T-cell (primary cell): ENCODE measurements around the gene UBTD1. TPM values are rescaled to one million over a fixed set of nuclear protein-coding genes. Genes with fewer than 3 reads are reported as not detected.

Experiments used
- ATAC-seq, 4 experiments: fragments of 200-7000 bp in 3 of 4; fragments of 150-1000 bp in 1 of 4; cut with Tn5 transposase; replicated peaks in 1 of 4; 1 replicate in 3 of 4; 2 replicates in 1 of 4; pipeline ENCODE4 v1.10.0; 2021; ENCODE audit warnings: moderate library complexity in 3 of 4, mild to moderate bottlenecking in 2 of 4, moderate number of reproducible peaks in 1 of 4
- CTCF ChIA-PET, 2 donors: fragments of 300-600 bp; sonication (Branson Sonifier 250); formaldehyde crosslinking; loops; one replicate each; lab custom pipeline; 2022; ENCODE audit warnings: antibody characterized with exemption in 2 of 2; lab: Charles Lee
- POLR2A ChIA-PET, 2 donors: fragments of 300-600 bp; sonication (Branson Sonifier 250); formaldehyde crosslinking; loops; one replicate each; lab custom pipeline; 2022; ENCODE audit warnings: antibody characterized with exemption in 2 of 2; lab: Charles Lee
- DNase-seq, 35 experiments: peaks; one replicate each; pipeline versions ENCODE4 v3.0.0 to v3.0.0-alpha.2; 2013 to 2023
- H3K27ac ChIP-seq: one replicate; pipeline ENCODE4 v1.5.1; 2013; ENCODE audit warnings: low read length
- H3K27me3 ChIP-seq, 2 experiments: replicated peaks in 1 of 2; 1 replicate in 1 of 2; 2 replicates in 1 of 2; pipeline versions ENCODE4 v1.6.1 to v1.7.0; 2013; ENCODE audit warnings: low read length in 1 of 2, mixed read lengths in 1 of 2; ENCODE audit not compliant: control insufficient read depth in 2 of 2, insufficient read depth in 2 of 2; ENCODE audit errors: extremely low read depth in 1 of 2
- H3K36me3 ChIP-seq, 2 donors: 1 replicate in 1 of 2; 2 replicates in 1 of 2; pipeline versions ENCODE4 v1.6.1 to v1.7.0; 2013; ENCODE audit warnings: low read length in 1 of 2; ENCODE audit not compliant: control insufficient read depth in 2 of 2, insufficient read depth in 1 of 2; ENCODE audit errors: extremely low read depth in 1 of 2
- H3K4me1 ChIP-seq, 2 experiments: 1 replicate in 1 of 2; 2 replicates in 1 of 2; pipeline versions ENCODE4 v1.6.1 to v1.7.0; 2013; ENCODE audit warnings: low read length in 2 of 2, mixed read lengths in 1 of 2; ENCODE audit not compliant: insufficient read depth in 2 of 2, control insufficient read depth in 1 of 2; ENCODE audit errors: extremely low read depth in 1 of 2
- H3K4me3 ChIP-seq, 2 donors: 1 replicate in 1 of 2; 2 replicates in 1 of 2; pipeline versions ENCODE4 v1.5.1 to v1.7.0; 2013; ENCODE audit warnings: mild to moderate bottlenecking in 2 of 2, low read length in 1 of 2, moderate library complexity in 1 of 2; ENCODE audit not compliant: control insufficient read depth in 1 of 2; ENCODE audit errors: extremely low read depth in 1 of 2
- H3K9me3 ChIP-seq: 2 replicates; pipeline ENCODE4 v1.7.0; 2013
- H3K27ac Mint-ChIP-seq, 2 donors: one replicate each; pipeline ENCODE4 v1.8.0; 2020 to 2021; ENCODE audit warnings: mild to moderate bottlenecking in 2 of 2, mixed read lengths in 2 of 2
- H3K27me3 Mint-ChIP-seq, 2 donors: one replicate each; pipeline ENCODE4 v1.8.0; 2021 to 2022; ENCODE audit warnings: mixed read lengths in 2 of 2
- H3K36me3 Mint-ChIP-seq: one replicate; pipeline ENCODE4 v1.8.0; 2021; ENCODE audit warnings: mixed read lengths
- H3K4me1 Mint-ChIP-seq, 3 donors: one replicate each; pipeline ENCODE4 v1.8.0; 2020 to 2022; ENCODE audit warnings: mixed read lengths in 3 of 3, mild to moderate bottlenecking in 1 of 3
- H3K4me3 Mint-ChIP-seq, 3 donors: one replicate each; pipeline ENCODE4 v1.8.0; 2020 to 2022; ENCODE audit warnings: mild to moderate bottlenecking in 3 of 3, mixed read lengths in 3 of 3, moderate library complexity in 3 of 3
- H3K9me3 Mint-ChIP-seq, 3 donors: one replicate each; pipeline ENCODE4 v1.8.0; 2020 to 2022; ENCODE audit warnings: mixed read lengths in 3 of 3
- WGBS: methylation state at CpG from one replicate; pipeline ENCODE4 v1.1.5; 2013; ENCODE audit warnings: missing lambda C conversion rate; ENCODE audit not compliant: insufficient coverage; 5-methylcytosine and 5-hydroxymethylcytosine counted together
- total RNA-seq, 35 experiments: library from RNA in 6 of 35; stranded (reverse) in 6 of 35; fragments of 120-200 nt in 1 of 35; gene quantifications; one replicate each; pipeline versions ENCODE4 v1.2.1 to v1.2.4 and lab custom pipeline; 2013 to 2026

The UBTD1 gene
- total RNA-seq, 5 donors from 2014 or later (not counting 1 experiment from before 2014, with no cell fraction given) = 1.0 to 2.4 (median 1.9) TPM

DNA sequence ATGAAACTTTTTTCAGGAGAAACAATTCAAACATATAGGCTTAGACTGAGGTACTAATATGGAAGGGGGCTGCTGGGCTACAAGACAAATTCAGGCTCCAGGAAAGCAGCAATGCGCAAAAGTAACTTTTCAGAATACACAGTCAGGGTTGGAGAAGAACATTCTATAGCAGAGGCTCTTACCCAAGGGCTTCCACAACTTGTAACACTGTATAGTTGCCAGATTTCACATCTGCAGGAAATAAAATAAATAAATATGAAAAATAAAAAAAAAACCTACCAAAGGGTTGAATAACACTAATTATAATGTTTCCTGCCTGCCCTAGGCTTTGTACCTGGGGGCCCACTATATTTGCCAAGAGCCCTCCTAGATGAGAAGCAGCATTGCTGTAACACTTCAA, 14.8 kb upstream of the UBTD1 start:
- no peaks in the 10 kb centered on the region for H3K4me1 ChIP-seq
- no peak for ATAC-seq
- ChIA-PET CTCF (interaction anchor here in 1 of 2 donors (0.5 to 0.7 kb wide), 3 partner anchors 60 to 924 kb away, joined by 3 to 5 read pairs (median 3); no protein-coding TSS in a partner anchor), POLR2A (no interaction called here)
- no peaks in the 10 kb centered on the region for H3K27me3 ChIP-seq
- peaks cover 14 to 51% of the 10 kb centered on the region in 2 donors for H3K36me3 ChIP-seq
- no CpG with 5 or more reads among the region's 1 CpG for WGBS
- H3K9me3 ChIP-seq = no peaks in the 10 kb centered on the region
- Mint-ChIP-seq H3K4me1 (peaks cover 7 to 17% (median 16%) of the 10 kb centered on the region in 3 donors), H3K36me3 (peaks cover 29% of the 10 kb centered on the region), H3K9me3 (no peaks in the 10 kb centered on the region), H3K27ac (no peak overlapping the region), H3K4me3 (no peak overlapping the region), H3K27me3 (no peaks in the 10 kb centered on the region)
- no peak for DNase-seq
- no peak overlapping the region for H3K4me3 ChIP-seq
- H3K27ac ChIP-seq = no peak overlapping the region

- DNase-seq (no peak), ATAC-seq (no peak)
- CTCF ChIA-PET = no interaction called here
- Mint-ChIP-seq H3K4me1 (peaks cover 24 to 33% (median 31%) of the 10 kb centered on the region in 3 donors), H3K9me3 (no peaks in the 10 kb centered on the region), H3K27ac (no peak overlapping the region), H3K4me3 (no peak overlapping the region), H3K36me3 (peaks cover 15% of the 10 kb centered on the region), H3K27me3 (no peaks in the 10 kb centered on the region)
- Histone ChIP-seq H3K9me3 (no peaks in the 10 kb centered on the region), H3K4me1 (peaks cover 0 to 4% of the 10 kb centered on the region in 2 experiments), H3K4me3 (no peak overlapping the region), H3K27me3 (no peaks in the 10 kb centered on the region), H3K27ac (no peak overlapping the region), H3K36me3 (peaks cover 14 to 35% of the 10 kb centered on the region in 2 donors)
- POLR2A ChIA-PET = no interaction called here
- no CpG with 5 or more reads among the region's 4 CpGs for WGBS
Measured at GRCh38 chr10:97485647-97486281, 13.0 kb upstream of the UBTD1 start.

DNA sequence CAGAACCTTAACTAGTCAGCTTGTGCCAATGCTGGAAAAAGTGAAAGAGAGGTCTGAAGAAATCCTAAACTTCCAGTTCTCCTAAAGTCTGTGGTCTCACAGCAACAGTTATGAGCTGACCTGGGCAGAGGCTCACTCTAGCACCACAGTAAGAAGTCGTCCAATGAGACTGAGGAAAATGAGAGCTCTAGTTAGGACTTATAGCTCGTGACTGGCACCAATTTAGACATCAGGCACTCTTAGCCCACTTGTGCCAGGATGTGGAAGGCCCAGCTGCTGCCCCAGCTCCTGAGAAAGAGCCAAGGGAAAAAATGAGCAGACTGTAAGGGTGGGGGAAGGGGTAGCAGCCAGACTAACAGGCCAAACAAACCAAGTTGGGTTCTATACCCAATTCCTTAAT, 8.1 kb upstream of the UBTD1 start:
- H3K27me3 ChIP-seq = no peaks in the 10 kb centered on the region
- Mint-ChIP-seq H3K4me3 (no peak overlapping the region), H3K27me3 (no peaks in the 10 kb centered on the region), H3K27ac (no peak overlapping the region), H3K4me1 (peaks cover 38 to 63% (median 56%) of the 10 kb centered on the region in 3 donors), H3K36me3 (peaks cover 12% of the 10 kb centered on the region), H3K9me3 (no peaks in the 10 kb centered on the region)
- ChIA-PET POLR2A (interaction anchor here in 1 of 2 donors (0.7 kb wide), 1 partner anchor 1882 kb away, joined by 3 read pairs; no protein-coding TSS in a partner anchor), CTCF (interaction anchor here in 1 of 2 donors (0.6 kb wide), 1 partner anchor 257 kb away, joined by 6 read pairs; no protein-coding TSS in a partner anchor)
- H3K36me3 ChIP-seq = peaks cover 5 to 16% of the 10 kb centered on the region in 2 donors
- H3K9me3 ChIP-seq = no peaks in the 10 kb centered on the region
- 63% methylated on average over 2 of the region's 2 CpGs for WGBS
- H3K4me3 ChIP-seq = no peak overlapping the region
- no peak for DNase-seq
- no peak for ATAC-seq
- no peak overlapping the region for H3K27ac ChIP-seq
- H3K4me1 ChIP-seq = peaks cover 11 to 16% of the 10 kb centered on the region in 2 experiments

GRCh38 chr10:97494151-97494550, 4.6 kb upstream of the UBTD1 start:
- H3K27ac Mint-ChIP-seq = peak overlapping the region in 1 of 2 donors; percentile 88
- no peaks in the 10 kb centered on the region for H3K9me3 Mint-ChIP-seq
- peaks cover 0 to 2% of the 10 kb centered on the region in 2 experiments for H3K27me3 ChIP-seq
- H3K9me3 ChIP-seq = no peaks in the 10 kb centered on the region
- no peak overlapping the region for H3K27ac ChIP-seq
- H3K4me3 Mint-ChIP-seq = no peak overlapping the region
- CTCF ChIA-PET = no interaction called here
- peaks cover 0 to 8% of the 10 kb centered on the region in 2 donors for H3K36me3 ChIP-seq
- WGBS = no CpG with 5 or more reads among the region's 2 CpGs
- ATAC-seq (no peak), DNase-seq (no peak)
- POLR2A ChIA-PET = interaction anchor here (0.6 to 1.1 kb wide), 2 partner anchors 27 to 136 kb away, joined by 3 read pairs; no protein-coding TSS in a partner anchor
- H3K4me1 ChIP-seq = peaks cover 21 to 36% of the 10 kb centered on the region in 2 experiments
- peaks cover 61 to 66% (median 64%) of the 10 kb centered on the region in 3 donors for H3K4me1 Mint-ChIP-seq
- no peak overlapping the region for H3K4me3 ChIP-seq
- peaks cover 8% of the 10 kb centered on the region for H3K36me3 Mint-ChIP-seq
- no peaks in the 10 kb centered on the region for H3K27me3 Mint-ChIP-seq

GRCh38 chr10:97494863-97495506, 3.7 kb upstream of the UBTD1 start:
- Mint-ChIP-seq H3K9me3 (no peaks in the 10 kb centered on the region), H3K36me3 (peaks cover 8% of the 10 kb centered on the region), H3K4me1 (peaks cover 56 to 63% (median 63%) of the 10 kb centered on the region in 3 donors), H3K27ac (peak overlapping the region; percentile 85 to 88), H3K27me3 (peaks cover 0 to 5% of the 10 kb centered on the region in 2 donors), H3K4me3 (peak overlapping the region; percentile 39 to 96 (median 62))
- CTCF ChIA-PET = interaction anchor here in 1 of 2 donors (0.6 kb wide), 1 partner anchor 86 kb away, joined by 3 read pairs; no protein-coding TSS in a partner anchor
- Histone ChIP-seq H3K36me3 (peaks cover 0 to 8% of the 10 kb centered on the region in 2 donors), H3K4me1 (peaks cover 21 to 43% of the 10 kb centered on the region in 2 experiments), H3K9me3 (no peaks in the 10 kb centered on the region), H3K4me3 (no peak overlapping the region), H3K27ac (peak overlapping the region; percentile 57), H3K27me3 (peaks cover 0 to 10% of the 10 kb centered on the region in 2 experiments)
- POLR2A ChIA-PET = interaction anchor here in 1 of 2 donors (0.5 to 1.1 kb wide), 3 partner anchors 28 to 137 kb away, joined by 3 to 5 read pairs (median 4); no protein-coding TSS in a partner anchor
- 28% methylated on average over 6 of the region's 7 CpGs for WGBS
- peak in 1 of 4 experiments; percentile 12 for ATAC-seq
- peak in 22 of 35 experiments; percentile 6 to 64 (median 20) for DNase-seq

GRCh38 chr10:97497572-97498075, 1.1 kb upstream of the UBTD1 start:
- peaks cover 16 to 24% of the 10 kb centered on the region in 2 donors for H3K27me3 Mint-ChIP-seq
- DNase-seq (peak; percentile 15 to 75 (median 45)), ATAC-seq (peak in 3 of 4 experiments; percentile 9 to 15 (median 14))
- Histone ChIP-seq H3K27ac (peak overlapping the region; percentile 80), H3K9me3 (no peaks in the 10 kb centered on the region), H3K36me3 (peaks cover 0 to 5% of the 10 kb centered on the region in 2 donors), H3K4me1 (peaks cover 21 to 35% of the 10 kb centered on the region in 2 experiments), H3K4me3 (peak overlapping the region; percentile 84 to 93), H3K27me3 (peaks cover 0 to 22% of the 10 kb centered on the region in 2 experiments)
- peaks cover 58 to 63% (median 58%) of the 10 kb centered on the region in 3 donors for H3K4me1 Mint-ChIP-seq
- peaks cover 8% of the 10 kb centered on the region for H3K36me3 Mint-ChIP-seq
- no peaks in the 10 kb centered on the region for H3K9me3 Mint-ChIP-seq
- CTCF ChIA-PET = interaction anchor here in 1 of 2 donors (0.6 kb wide), 1 partner anchor 637 kb away, joined by 3 read pairs; the partner anchor contains the start of gene R3HCC1L
- H3K4me3 Mint-ChIP-seq = peak overlapping the region; percentile 96 to 99 (median 97)
- POLR2A ChIA-PET = interaction anchor here in 1 of 2 donors (0.6 kb wide), 1 partner anchor 18 kb away, joined by 3 read pairs; no protein-coding TSS in a partner anchor
- 1% methylated on average over 16 of the region's 22 CpGs for WGBS
- peak overlapping the region; percentile 96 to 98 for H3K27ac Mint-ChIP-seq
